Activated CD8-positive, alpha-beta T cell treated with anti-CD3 and anti-CD28 coated beads for 36 hours (primary cell): Measurements from ENCODE around the gene JAG2. TPM values are rescaled to one million over a fixed set of nuclear protein-coding genes. Genes with fewer than 3 reads are reported as not detected.
A peak's percentile ranks its signal among the peaks of the same experiment; 100 is the strongest.

Source experiments
- ATAC-seq: fragments of 200-7000 bp; cut with Tn5 transposase; one replicate; pipeline ENCODE4 v1.10.0; 2021; ENCODE audit warnings: mild to moderate bottlenecking, moderate library complexity
- CTCF ChIA-PET: fragments of 350-600 bp; sonication (Branson Sonifier 250); formaldehyde crosslinking; loops from one replicate; lab custom pipeline; 2021; ENCODE audit warnings: antibody characterized with exemption; lab: Charles Lee
- POLR2A ChIA-PET: fragments of 350-600 bp; sonication (Branson Sonifier 250); formaldehyde crosslinking; loops from one replicate; lab custom pipeline; 2021; ENCODE audit warnings: antibody characterized with exemption; lab: Charles Lee
- DNase-seq: peaks from one replicate; pipeline ENCODE4 v3.0.0-alpha.2; 2020
- H3K27ac Mint-ChIP-seq: one replicate; pipeline ENCODE4 v1.8.0; 2021; ENCODE audit warnings: mild to moderate bottlenecking, mixed read lengths
- H3K27me3 Mint-ChIP-seq: one replicate; pipeline ENCODE4 v1.8.0; 2021; ENCODE audit warnings: mixed read lengths
- H3K36me3 Mint-ChIP-seq: one replicate; pipeline ENCODE4 v1.8.0; 2021; ENCODE audit warnings: low read depth, mixed read lengths
- H3K4me1 Mint-ChIP-seq: one replicate; pipeline ENCODE4 v1.8.0; 2021; ENCODE audit warnings: low read depth, mixed read lengths
- H3K4me3 Mint-ChIP-seq: one replicate; pipeline ENCODE4 v1.8.0; 2021; ENCODE audit warnings: mild to moderate bottlenecking, moderate library complexity, mixed read lengths
- H3K9me3 Mint-ChIP-seq: one replicate; pipeline ENCODE4 v1.8.0; 2021; ENCODE audit warnings: mixed read lengths
- CTCF ChIP-seq: fragments of 200-600 bp; IDR thresholded peaks from one replicate; pipeline ENCODE4 v1.8.0; 2022; ENCODE audit warnings: antibody characterized with exemption, mild to moderate bottlenecking
- intact Hi-C: fragments of 100-400 bp; cut with micrococcal nuclease; formaldehyde crosslinking; loops from one replicate; pipeline ENCODE4 v1.10.0; 2022
- total RNA-seq, 2 experiments: library from RNA; stranded (reverse); gene quantifications; one replicate each; pipeline ENCODE4 v1.2.3, GENCODE V29; 2021

Gene JAG2
- total RNA-seq, 2 experiments from 2014 or later, result 3.6 to 4.1 TPM

GRCh38 chr14:105173145-105173544 is 4.6 kb upstream of the JAG2 start:
- no peak overlapping the region for H3K4me3 Mint-ChIP-seq
- DNase-seq (no peak), ATAC-seq (no peak)
- intact Hi-C loops, result no loop called here
- no peak for TF ChIP-seq CTCF
- H3K27ac Mint-ChIP-seq, result no peak overlapping the region
- peaks cover 15% of the 10 kb centered on the region for H3K4me1 Mint-ChIP-seq
- ChIA-PET CTCF (no interaction called here), POLR2A (no interaction called here)
- H3K36me3 Mint-ChIP-seq, result no peaks in the 10 kb centered on the region
- H3K9me3 Mint-ChIP-seq, result no peaks in the 10 kb centered on the region
- H3K27me3 Mint-ChIP-seq, result peaks cover 9% of the 10 kb centered on the region

GRCh38 chr14:105172476-105172875 is 3.9 kb upstream of the JAG2 start:
- intact Hi-C loops, result no loop called here
- Mint-ChIP-seq H3K27me3 (peaks cover 9% of the 10 kb centered on the region), H3K4me1 (peaks cover 15% of the 10 kb centered on the region), H3K27ac (no peak overlapping the region), H3K9me3 (no peaks in the 10 kb centered on the region), H3K4me3 (no peak overlapping the region), H3K36me3 (no peaks in the 10 kb centered on the region)
- ChIA-PET CTCF (interaction anchor here (0.7 kb wide), 1 partner anchor 82 kb away, joined by 3 read pairs; no protein-coding TSS in a partner anchor), POLR2A (no interaction called here)
- no peak for ATAC-seq
- DNase-seq, result no peak
- TF ChIP-seq CTCF, result no peak

GRCh38 chr14:105171004-105171673 is 2.6 kb upstream of the JAG2 start:
- no peak overlapping the region for H3K27ac Mint-ChIP-seq
- H3K27me3 Mint-ChIP-seq, result peaks cover 17% of the 10 kb centered on the region
- POLR2A ChIA-PET, result interaction anchor here (1.6 kb wide), 1 partner anchor 11 kb away, joined by 5 read pairs; no protein-coding TSS in a partner anchor
- H3K4me3 Mint-ChIP-seq, result no peak overlapping the region
- no peak for ATAC-seq
- H3K36me3 Mint-ChIP-seq, result no peaks in the 10 kb centered on the region
- H3K9me3 Mint-ChIP-seq, result no peaks in the 10 kb centered on the region
- peaks cover 13% of the 10 kb centered on the region for H3K4me1 Mint-ChIP-seq
- intact Hi-C loops, result no loop called here
- CTCF ChIA-PET, result interaction anchor here (0.7 to 1.3 kb wide), 3 partner anchors 29 to 81 kb away, joined by 3 read pairs; no protein-coding TSS in a partner anchor
- DNase-seq, result no peak
- no peak for TF ChIP-seq CTCF

- POLR2A ChIA-PET, result interaction anchor here (0.9 to 1.6 kb wide), 3 partner anchors 10 to 12 kb away, joined by 3 to 5 read pairs (median 3); no protein-coding TSS in a partner anchor
Observed at GRCh38 chr14:105169776-105170655, 1.4 kb upstream of the JAG2 start.

More at GRCh38 chr14:105169776-105170655, 1.4 kb upstream of the JAG2 start:
- ATAC-seq (no peak), DNase-seq (no peak)
- peaks cover 19% of the 10 kb centered on the region for H3K27me3 Mint-ChIP-seq
- H3K36me3 Mint-ChIP-seq, result no peaks in the 10 kb centered on the region
- no peak for TF ChIP-seq CTCF
- CTCF ChIA-PET, result interaction anchor here (0.7 to 2.7 kb wide), 10 partner anchors 10 to 320 kb away, joined by 3 to 17 read pairs (median 4); partner anchors contain the start of gene BTBD6
- H3K27ac Mint-ChIP-seq, result no peak overlapping the region
- peaks cover 11% of the 10 kb centered on the region for H3K4me1 Mint-ChIP-seq
- peak overlapping the region; percentile 46 for H3K4me3 Mint-ChIP-seq
- intact Hi-C loops, result no loop called here
- H3K9me3 Mint-ChIP-seq, result no peaks in the 10 kb centered on the region
